HepG2 (cell line): ENCODE data around the gene ZNF26. TPM values are rescaled to one million over a fixed set of nuclear protein-coding genes. Genes with fewer than 3 reads are reported as not detected.

ENCODE experiments used
- BCL6 ChIP-seq: IDR thresholded peaks from 2 replicates; pipeline ENCODE4 v1.6.1; 2016; ENCODE audit warnings: missing genetic modification reagents, missing compliant biosample characterization
- DR1 ChIP-seq: sonication (generic); formaldehyde crosslinking; IDR thresholded peaks from 2 replicates; pipeline ENCODE4 v1.8.0; 2021; ENCODE audit warnings: mild to moderate bottlenecking, missing genetic modification reagents, inconsistent platforms
- ETV5 ChIP-seq: IDR thresholded peaks from 2 replicates; pipeline ENCODE4 v1.6.1; 2018; ENCODE audit warnings: missing biosample characterization, missing genetic modification reagents, inconsistent platforms, borderline replicate concordance
- HOXA3 ChIP-seq: sonication (generic); formaldehyde crosslinking; IDR thresholded peaks from 2 replicates; pipeline ENCODE4 v1.5.0; 2020; ENCODE audit warnings: missing genetic modification reagents
- KLF11 ChIP-seq: IDR thresholded peaks from 2 replicates; pipeline ENCODE4 v1.6.1; 2016; ENCODE audit warnings: missing compliant biosample characterization
- NR2F2 ChIP-seq: IDR thresholded peaks from 2 replicates; pipeline ENCODE4 v1.6.1; 2012; ENCODE audit warnings: low read depth, inconsistent platforms, borderline replicate concordance
- PAWR ChIP-seq: sonication (generic); formaldehyde crosslinking; IDR thresholded peaks from 2 replicates; pipeline ENCODE4 v1.4.0; 2020; ENCODE audit warnings: missing genetic modification reagents, mild to moderate bottlenecking, borderline replicate concordance
- PHB2 ChIP-seq: fragments of 450-650 bp; IDR thresholded peaks from 2 replicates; pipeline ENCODE4 v1.6.1; 2018; ENCODE audit not compliant: partially characterized antibody
- THAP11 ChIP-seq: IDR thresholded peaks from 2 replicates; pipeline ENCODE4 v1.6.1; 2016; ENCODE audit warnings: missing biosample characterization, missing genetic modification reagents
- ZFP62 ChIP-seq: sonication (generic); formaldehyde crosslinking; IDR thresholded peaks from 2 replicates; pipeline ENCODE4 v1.4.0; 2020; ENCODE audit warnings: missing genetic modification reagents
- ZKSCAN8 ChIP-seq: IDR thresholded peaks from 2 replicates; pipeline ENCODE4 v1.6.1; 2016; ENCODE audit warnings: borderline replicate concordance, missing genetic modification reagents, missing compliant biosample characterization
- ZMYM2 ChIP-seq: sonication (generic); formaldehyde crosslinking; IDR thresholded peaks from 2 replicates; pipeline ENCODE4 v1.8.0; 2022; ENCODE audit warnings: mild to moderate bottlenecking, missing genetic modification reagents
- ZNF136 ChIP-seq: sonication (generic); formaldehyde crosslinking; IDR thresholded peaks from 2 replicates; pipeline ENCODE4 v1.8.1; 2022; ENCODE audit warnings: low read depth, mild to moderate bottlenecking, moderate library complexity, missing genetic modification reagents
- ZNF20 ChIP-seq: sonication (generic); formaldehyde crosslinking; IDR thresholded peaks from 2 replicates; pipeline ENCODE4 v1.4.0; 2020; ENCODE audit warnings: mild to moderate bottlenecking, moderate library complexity, missing genetic modification reagents
- ZNF232 ChIP-seq: sonication (generic); formaldehyde crosslinking; IDR thresholded peaks from 2 replicates; pipeline ENCODE4 v1.4.0; 2020; ENCODE audit warnings: missing genetic modification reagents, borderline replicate concordance
- ZNF282 ChIP-seq: fragments of 450-650 bp; IDR thresholded peaks from 2 replicates; pipeline ENCODE4 v1.6.1; 2018; ENCODE audit not compliant: partially characterized antibody
- ZNF674 ChIP-seq: sonication (generic); formaldehyde crosslinking; IDR thresholded peaks from 2 replicates; pipeline ENCODE4 v1.5.0; 2020; ENCODE audit warnings: low read depth, mild to moderate bottlenecking, missing genetic modification reagents
- ZNF724P ChIP-seq: sonication (generic); formaldehyde crosslinking; IDR thresholded peaks from 2 replicates; pipeline ENCODE4 v1.8.0; 2022; ENCODE audit warnings: missing genetic modification reagents, borderline replicate concordance
- ZNF792 ChIP-seq: IDR thresholded peaks from 2 replicates; pipeline ENCODE4 v1.6.1; 2016
- polyA plus RNA-seq, 8 experiments: library from polyadenylated mRNA; depleted of rRNA in 3 of 8; stranded (reverse) in 7 of 8; unstranded in 1 of 8; fragments of >200 nt; fragmentation: Illumina TruSeq in 4 of 8; extraction: Trizol in 4 of 8; gene quantifications; 2 replicates each; pipeline versions ENCODE4 v1.2.1 to v1.2.3, GENCODE V29; 2011 to 2016; ENCODE audit warnings: low read depth in 4 of 8, missing spikeins in 1 of 8, mixed read lengths in 1 of 8; ENCODE audit not compliant: insufficient read depth in 1 of 8
- total RNA-seq, 5 experiments: library from RNA; depleted of rRNA; stranded (reverse); fragments of >200 nt; fragmentation: Illumina TruSeq; extraction: Trizol; gene quantifications; 2 replicates each; pipeline ENCODE4 v1.2.3, GENCODE V29; 2016; ENCODE audit warnings: low read depth in 1 of 5
- TF ChIP-seq, protein P1 (sequence below): sonication (generic); formaldehyde crosslinking; IDR thresholded peaks from 2 replicates; pipeline ENCODE4 v1.5.0; 2020; ENCODE audit warnings: missing genetic modification reagents
- TF ChIP-seq, protein P2 (sequence below): sonication (generic); formaldehyde crosslinking; IDR thresholded peaks from 2 replicates; pipeline ENCODE4 v1.8.1; 2023; ENCODE audit warnings: mild to moderate bottlenecking, missing genetic modification reagents, borderline replicate concordance
- TF ChIP-seq, protein P3 (sequence below): sonication (generic); formaldehyde crosslinking; IDR thresholded peaks from 2 replicates; pipeline ENCODE4 v1.8.1; 2023; ENCODE audit warnings: mild to moderate bottlenecking, missing genetic modification reagents
- TF ChIP-seq, protein P4 (sequence below): sonication (generic); formaldehyde crosslinking; IDR thresholded peaks from 2 replicates; pipeline ENCODE4 v1.4.0; 2020; ENCODE audit warnings: missing genetic modification reagents

The ZNF26 gene
- total and polyA plus RNA-seq, 2 of the 13 experiments (the other 11 are each of a cell fraction or from before 2014, with no cell fraction given) = 3.8 to 6.5 TPM

DNA sequence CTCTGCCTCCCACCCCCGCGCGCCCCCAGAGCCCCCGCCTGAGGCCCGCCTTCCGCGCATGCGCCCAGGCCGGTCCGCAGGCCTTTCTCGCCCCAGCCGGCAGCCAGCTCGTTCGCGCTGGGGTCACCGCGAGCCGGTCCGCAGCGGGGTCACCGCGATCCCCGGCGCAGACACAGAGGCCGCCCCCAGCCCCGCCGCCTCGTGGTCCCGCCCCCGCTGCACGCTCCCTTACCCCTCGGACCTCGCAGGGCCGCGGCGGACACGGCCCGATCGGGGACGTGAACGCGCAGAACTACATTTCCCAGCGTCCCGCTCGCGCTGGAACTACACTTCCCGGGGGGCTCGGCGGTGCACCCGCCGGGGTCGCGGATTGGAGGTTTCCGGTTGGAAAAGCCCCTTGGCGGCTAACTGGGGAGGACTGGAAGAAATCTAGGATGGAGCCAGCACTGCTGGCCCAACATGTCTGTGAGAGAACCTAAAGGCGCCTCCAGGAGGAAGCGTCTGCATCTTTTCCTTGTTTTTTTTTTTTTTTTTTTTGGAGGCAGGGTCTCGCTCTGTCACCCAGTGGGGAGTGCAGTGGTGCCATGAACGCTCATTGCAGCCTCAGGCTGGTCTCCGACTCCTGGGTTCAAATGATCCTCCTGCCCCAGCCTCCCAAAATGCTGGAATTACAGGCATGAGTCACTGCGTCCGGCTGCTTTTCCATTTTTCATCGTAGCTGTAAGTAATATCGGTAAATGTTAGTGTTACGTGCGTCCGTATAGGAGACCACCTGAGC lies 30.0 kb upstream of the ZNF26 start, which contains the start of gene ZNF605 (continued):
- TF ChIP-seq, protein P1, sequence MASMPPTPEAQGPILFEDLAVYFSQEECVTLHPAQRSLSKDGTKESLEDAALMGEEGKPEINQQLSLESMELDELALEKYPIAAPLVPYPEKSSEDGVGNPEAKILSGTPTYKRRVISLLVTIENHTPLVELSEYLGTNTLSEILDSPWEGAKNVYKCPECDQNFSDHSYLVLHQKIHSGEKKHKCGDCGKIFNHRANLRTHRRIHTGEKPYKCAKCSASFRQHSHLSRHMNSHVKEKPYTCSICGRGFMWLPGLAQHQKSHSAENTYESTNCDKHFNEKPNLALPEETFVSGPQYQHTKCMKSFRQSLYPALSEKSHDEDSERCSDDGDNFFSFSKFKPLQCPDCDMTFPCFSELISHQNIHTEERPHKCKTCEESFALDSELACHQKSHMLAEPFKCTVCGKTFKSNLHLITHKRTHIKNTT (CRISPR knock-in tag) = no peak
- no peak for TF ChIP-seq ZKSCAN8
- peak; percentile 71; the same call in 1 of the 2 replicates for TF ChIP-seq HOXA3 (CRISPR knock-in tag)
- TF ChIP-seq, protein P2, sequence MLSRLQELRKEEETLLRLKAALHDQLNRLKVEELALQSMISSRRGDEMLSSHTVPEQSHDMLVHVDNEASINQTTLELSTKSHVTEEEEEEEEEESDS = no peak
- no peak for TF ChIP-seq ZNF20 (CRISPR knock-in tag)
- no peak for TF ChIP-seq BCL6 (CRISPR knock-in tag)
- TF ChIP-seq PAWR = no peak
- no peak for TF ChIP-seq ZNF792
- TF ChIP-seq ZNF282 = no peak
- TF ChIP-seq, protein P3, sequence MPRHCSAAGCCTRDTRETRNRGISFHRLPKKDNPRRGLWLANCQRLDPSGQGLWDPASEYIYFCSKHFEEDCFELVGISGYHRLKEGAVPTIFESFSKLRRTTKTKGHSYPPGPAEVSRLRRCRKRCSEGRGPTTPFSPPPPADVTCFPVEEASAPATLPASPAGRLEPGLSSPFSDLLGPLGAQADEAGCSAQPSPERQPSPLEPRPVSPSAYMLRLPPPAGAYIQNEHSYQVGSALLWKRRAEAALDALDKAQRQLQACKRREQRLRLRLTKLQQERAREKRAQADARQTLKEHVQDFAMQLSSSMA (CRISPR knock-in tag) = no peak
- TF ChIP-seq ZMYM2 (CRISPR knock-in tag) = no peak
- peak; percentile 32; the same call in 1 of the 2 replicates for TF ChIP-seq DR1
- no peak for TF ChIP-seq ZNF232 (CRISPR knock-in tag)
- TF ChIP-seq THAP11 (CRISPR knock-in tag) = peak; percentile 99
- no peak for TF ChIP-seq NR2F2
- TF ChIP-seq ZFP62 (CRISPR knock-in tag) = peak; percentile 75; the same call in 1 of the 2 replicates
- TF ChIP-seq, protein P4, sequence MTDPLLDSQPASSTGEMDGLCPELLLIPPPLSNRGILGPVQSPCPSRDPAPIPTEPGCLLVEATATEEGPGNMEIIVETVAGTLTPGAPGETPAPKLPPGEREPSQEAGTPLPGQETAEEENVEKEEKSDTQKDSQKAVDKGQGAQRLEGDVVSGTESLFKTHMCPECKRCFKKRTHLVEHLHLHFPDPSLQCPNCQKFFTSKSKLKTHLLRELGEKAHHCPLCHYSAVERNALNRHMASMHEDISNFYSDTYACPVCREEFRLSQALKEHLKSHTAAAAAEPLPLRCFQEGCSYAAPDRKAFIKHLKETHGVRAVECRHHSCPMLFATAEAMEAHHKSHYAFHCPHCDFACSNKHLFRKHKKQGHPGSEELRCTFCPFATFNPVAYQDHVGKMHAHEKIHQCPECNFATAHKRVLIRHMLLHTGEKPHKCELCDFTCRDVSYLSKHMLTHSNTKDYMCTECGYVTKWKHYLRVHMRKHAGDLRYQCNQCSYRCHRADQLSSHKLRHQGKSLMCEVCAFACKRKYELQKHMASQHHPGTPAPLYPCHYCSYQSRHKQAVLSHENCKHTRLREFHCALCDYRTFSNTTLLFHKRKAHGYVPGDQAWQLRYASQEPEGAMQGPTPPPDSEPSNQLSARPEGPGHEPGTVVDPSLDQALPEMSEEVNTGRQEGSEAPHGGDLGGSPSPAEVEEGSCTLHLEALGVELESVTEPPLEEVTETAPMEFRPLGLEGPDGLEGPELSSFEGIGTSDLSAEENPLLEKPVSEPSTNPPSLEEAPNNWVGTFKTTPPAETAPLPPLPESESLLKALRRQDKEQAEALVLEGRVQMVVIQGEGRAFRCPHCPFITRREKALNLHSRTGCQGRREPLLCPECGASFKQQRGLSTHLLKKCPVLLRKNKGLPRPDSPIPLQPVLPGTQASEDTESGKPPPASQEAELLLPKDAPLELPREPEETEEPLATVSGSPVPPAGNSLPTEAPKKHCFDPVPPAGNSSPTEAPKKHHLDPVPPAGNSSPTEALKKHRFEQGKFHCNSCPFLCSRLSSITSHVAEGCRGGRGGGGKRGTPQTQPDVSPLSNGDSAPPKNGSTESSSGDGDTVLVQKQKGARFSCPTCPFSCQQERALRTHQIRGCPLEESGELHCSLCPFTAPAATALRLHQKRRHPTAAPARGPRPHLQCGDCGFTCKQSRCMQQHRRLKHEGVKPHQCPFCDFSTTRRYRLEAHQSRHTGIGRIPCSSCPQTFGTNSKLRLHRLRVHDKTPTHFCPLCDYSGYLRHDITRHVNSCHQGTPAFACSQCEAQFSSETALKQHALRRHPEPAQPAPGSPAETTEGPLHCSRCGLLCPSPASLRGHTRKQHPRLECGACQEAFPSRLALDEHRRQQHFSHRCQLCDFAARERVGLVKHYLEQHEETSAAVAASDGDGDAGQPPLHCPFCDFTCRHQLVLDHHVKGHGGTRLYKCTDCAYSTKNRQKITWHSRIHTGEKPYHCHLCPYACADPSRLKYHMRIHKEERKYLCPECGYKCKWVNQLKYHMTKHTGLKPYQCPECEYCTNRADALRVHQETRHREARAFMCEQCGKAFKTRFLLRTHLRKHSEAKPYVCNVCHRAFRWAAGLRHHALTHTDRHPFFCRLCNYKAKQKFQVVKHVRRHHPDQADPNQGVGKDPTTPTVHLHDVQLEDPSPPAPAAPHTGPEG (CRISPR knock-in tag) = no peak
- no peak for TF ChIP-seq ZNF136 (CRISPR knock-in tag)
- no peak for TF ChIP-seq KLF11 (CRISPR knock-in tag)
- TF ChIP-seq ZNF724P = no peak
- peak; percentile 65 for TF ChIP-seq ETV5 (CRISPR knock-in tag)
- TF ChIP-seq ZNF674 (CRISPR knock-in tag) = no peak
- no peak for TF ChIP-seq PHB2
